Activated gamma-delta T cell treated with Interleukin-2 at 50 U/mL for 16 hours (primary cell): ENCODE measurements around the gene CBLN3.
"Not testable (repeated sequence)": the region's sequence is repeated elsewhere in the genome, so short reads cannot be mapped to it uniquely, and the experiment has no call there.

Source experiments
- DNase-seq: peaks from one replicate; pipeline ENCODE4 v3.0.0-alpha.2; 2020

Gene CBLN3

GRCh38 chr14:24429395-24430142 is at the start of gene CBLN3, which contains the start of gene KHNYN:
Gene CBLN3 (minus strand): TSS chr14:24429668. CDS start chr14:24429054, 614 bp downstream.
Gene KHNYN (plus strand): TSS chr14:24429954. CDS start chr14:24430731, 777 bp downstream.
- DNase-seq, result peak; percentile 86

GRCh38 chr14:24475261-24475660 is 45.8 kb upstream of the CBLN3 start:
- no peak for DNase-seq

- DNase-seq, result no peak
Observed at GRCh38 chr14:24473211-24473610, 43.7 kb upstream of the CBLN3 start.

- DNase-seq, result not testable (repeated sequence)
Observed at GRCh38 chr14:24470450-24470849, 41.0 kb upstream of the CBLN3 start.

- DNase-seq, result no peak
Observed at GRCh38 chr14:24465805-24466204, 36.3 kb upstream of the CBLN3 start.

GRCh38 chr14:24465368-24465767 is 35.9 kb upstream of the CBLN3 start:
- DNase-seq, result no peak

GRCh38 chr14:24463884-24464785 is 34.7 kb upstream of the CBLN3 start:
- DNase-seq, result no peak

GRCh38 chr14:24463017-24463883 is 33.8 kb upstream of the CBLN3 start:
- DNase-seq, result no peak

GRCh38 chr14:24461336-24461735 is 31.9 kb upstream of the CBLN3 start:
- DNase-seq, result no peak

- no peak for DNase-seq
Observed at GRCh38 chr14:24459331-24459730, 29.9 kb upstream of the CBLN3 start.

- no peak for DNase-seq
Observed at GRCh38 chr14:24458736-24459135, 29.3 kb upstream of the CBLN3 start.

- no peak for DNase-seq
Observed at GRCh38 chr14:24456980-24457379, 27.5 kb upstream of the CBLN3 start.

GRCh38 chr14:24450828-24451227 is 21.4 kb upstream of the CBLN3 start:
- DNase-seq, result not testable (repeated sequence)

GRCh38 chr14:24443053-24443665 is 13.7 kb upstream of the CBLN3 start:
- no peak for DNase-seq

- DNase-seq, result peak; percentile 97
Observed at GRCh38 chr14:24442240-24443052, 13.0 kb upstream of the CBLN3 start, which contains the start of gene SDR39U1. Gene SDR39U1 (minus strand): TSS chr14:24442776. CDS start chr14:24442769, 7 bp downstream.

- DNase-seq, result no peak
Observed at GRCh38 chr14:24441904-24442239, 12.4 kb upstream of the CBLN3 start.

GRCh38 chr14:24441485-24441884 is 12.0 kb upstream of the CBLN3 start:
- DNase-seq, result no peak

GRCh38 chr14:24440606-24441399 is 11.3 kb upstream of the CBLN3 start:
- no peak for DNase-seq

- no peak for DNase-seq
Observed at GRCh38 chr14:24439830-24440605, 10.6 kb upstream of the CBLN3 start.

GRCh38 chr14:24439257-24439656 is 9.8 kb upstream of the CBLN3 start:
- no peak for DNase-seq
